HepG2 (cell line): ENCODE results near the gene TOGARAM1. TPM values are rescaled to one million over a fixed set of nuclear protein-coding genes. Genes with fewer than 3 reads are reported as not detected.

Experiments used
- ATF7 ChIP-seq, 2 experiments: fragments of 450-650 bp in 1 of 2; sonication (generic) in 1 of 2; formaldehyde crosslinking in 1 of 2; IDR thresholded peaks; 2 replicates each; pipeline versions ENCODE4 v1.4.0 to v1.6.1; 2016 to 2020; ENCODE audit warnings: antibody characterized with exemption in 1 of 2, mild to moderate bottlenecking in 1 of 2, missing genetic modification reagents in 1 of 2
- CENPX ChIP-seq: sonication (generic); formaldehyde crosslinking; IDR thresholded peaks from 2 replicates; pipeline ENCODE4 v1.9.0; 2021; ENCODE audit warnings: mild to moderate bottlenecking, missing genetic modification reagents, moderate library complexity
- GABPB1 ChIP-seq: IDR thresholded peaks from 2 replicates; pipeline ENCODE4 v1.6.1; 2016; ENCODE audit warnings: mild to moderate bottlenecking, missing genetic modification reagents, moderate library complexity, missing compliant biosample characterization
- ZNF24 ChIP-seq: fragments of 450-650 bp; IDR thresholded peaks from 2 replicates; pipeline ENCODE4 v1.6.1; 2017; ENCODE audit warnings: antibody characterized with exemption, mild to moderate bottlenecking
- ZNF251 ChIP-seq: sonication (generic); formaldehyde crosslinking; IDR thresholded peaks from 2 replicates; pipeline ENCODE4 v1.9.0; 2021; ENCODE audit warnings: mild to moderate bottlenecking, missing genetic modification reagents
- ZNF558 ChIP-seq: sonication (generic); formaldehyde crosslinking; IDR thresholded peaks from 2 replicates; pipeline ENCODE4 v1.9.0; 2022; ENCODE audit warnings: mild to moderate bottlenecking, missing genetic modification reagents, borderline replicate concordance
- ZNF83 ChIP-seq: sonication (generic); formaldehyde crosslinking; IDR thresholded peaks from 2 replicates; pipeline ENCODE4 v1.4.0; 2020; ENCODE audit warnings: missing genetic modification reagents, mild to moderate bottlenecking, borderline replicate concordance
- polyA plus RNA-seq, 8 experiments: library from polyadenylated mRNA; depleted of rRNA in 3 of 8; stranded (reverse) in 7 of 8; unstranded in 1 of 8; fragments of >200 nt; fragmentation: Illumina TruSeq in 4 of 8; extraction: Trizol in 4 of 8; gene quantifications; 2 replicates each; pipeline versions ENCODE4 v1.2.1 to v1.2.3, GENCODE V29; 2011 to 2016; ENCODE audit warnings: low read depth in 4 of 8, missing spikeins in 1 of 8, mixed read lengths in 1 of 8; ENCODE audit not compliant: insufficient read depth in 1 of 8
- total RNA-seq, 5 experiments: library from RNA; depleted of rRNA; stranded (reverse); fragments of >200 nt; fragmentation: Illumina TruSeq; extraction: Trizol; gene quantifications; 2 replicates each; pipeline ENCODE4 v1.2.3, GENCODE V29; 2016; ENCODE audit warnings: low read depth in 1 of 5
- TF ChIP-seq, protein P1 (sequence below): sonication (generic); formaldehyde crosslinking; IDR thresholded peaks from 2 replicates; pipeline ENCODE4 v1.4.0; 2020; ENCODE audit warnings: low read depth, missing genetic modification reagents
- TF ChIP-seq, protein P2 (sequence below): sonication (generic); formaldehyde crosslinking; IDR thresholded peaks from 2 replicates; pipeline ENCODE4 v1.4.0; 2020; ENCODE audit warnings: missing genetic modification reagents
- TF ChIP-seq, protein P3 (sequence below), 2 experiments: fragments of 450-650 bp in 1 of 2; sonication (generic) in 1 of 2; formaldehyde crosslinking in 1 of 2; IDR thresholded peaks; 2 replicates each; pipeline versions ENCODE4 v1.6.1 to v1.8.0; 2016 to 2022; ENCODE audit warnings: antibody characterized with exemption in 1 of 2, mild to moderate bottlenecking in 1 of 2, missing genetic modification reagents in 1 of 2

The TOGARAM1 gene
- total and polyA plus RNA-seq, 2 of the 13 experiments (the other 11 are each of a cell fraction or from before 2014, with no cell fraction given): 5.6 to 9.8 TPM

DNA sequence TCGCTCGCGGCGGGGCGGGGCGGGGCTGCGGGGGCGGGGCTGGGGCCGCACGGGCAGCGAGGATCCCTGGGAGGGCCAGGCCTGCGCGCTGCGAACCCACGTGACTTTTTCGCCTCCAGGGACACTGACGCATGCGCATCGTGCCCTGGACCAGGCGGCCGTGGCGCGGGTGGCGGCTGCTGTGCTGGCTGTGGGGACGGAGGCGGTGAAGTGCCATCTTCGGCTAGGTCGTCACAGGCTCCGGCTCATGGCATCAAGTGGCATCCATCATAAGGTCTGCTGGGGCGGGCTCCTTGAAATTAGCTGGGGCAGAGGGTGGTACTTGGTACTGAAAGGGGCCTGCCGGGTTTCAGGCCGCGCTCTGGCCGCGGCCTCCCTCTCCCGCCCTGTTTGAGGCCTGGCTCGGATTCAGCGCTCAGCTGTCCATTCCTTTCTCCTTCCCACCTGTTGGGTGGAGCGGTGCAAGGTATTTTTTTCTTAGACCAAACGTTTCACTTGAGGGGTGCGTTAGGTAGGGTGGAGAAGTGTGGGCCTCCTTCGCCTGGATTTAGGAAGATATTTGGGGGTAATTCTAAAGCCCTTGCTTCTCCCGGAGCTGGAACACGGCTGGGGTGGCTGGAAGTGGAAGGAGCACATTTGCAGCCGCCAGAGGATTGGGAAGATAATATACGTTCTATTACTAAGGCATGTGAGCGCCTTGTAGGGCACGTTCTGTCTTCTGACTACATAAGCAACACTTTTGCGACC lies 122.2 kb downstream of the TOGARAM1 start, which contains the start of gene PRPF39 (continued):
- TF ChIP-seq, protein P1, sequence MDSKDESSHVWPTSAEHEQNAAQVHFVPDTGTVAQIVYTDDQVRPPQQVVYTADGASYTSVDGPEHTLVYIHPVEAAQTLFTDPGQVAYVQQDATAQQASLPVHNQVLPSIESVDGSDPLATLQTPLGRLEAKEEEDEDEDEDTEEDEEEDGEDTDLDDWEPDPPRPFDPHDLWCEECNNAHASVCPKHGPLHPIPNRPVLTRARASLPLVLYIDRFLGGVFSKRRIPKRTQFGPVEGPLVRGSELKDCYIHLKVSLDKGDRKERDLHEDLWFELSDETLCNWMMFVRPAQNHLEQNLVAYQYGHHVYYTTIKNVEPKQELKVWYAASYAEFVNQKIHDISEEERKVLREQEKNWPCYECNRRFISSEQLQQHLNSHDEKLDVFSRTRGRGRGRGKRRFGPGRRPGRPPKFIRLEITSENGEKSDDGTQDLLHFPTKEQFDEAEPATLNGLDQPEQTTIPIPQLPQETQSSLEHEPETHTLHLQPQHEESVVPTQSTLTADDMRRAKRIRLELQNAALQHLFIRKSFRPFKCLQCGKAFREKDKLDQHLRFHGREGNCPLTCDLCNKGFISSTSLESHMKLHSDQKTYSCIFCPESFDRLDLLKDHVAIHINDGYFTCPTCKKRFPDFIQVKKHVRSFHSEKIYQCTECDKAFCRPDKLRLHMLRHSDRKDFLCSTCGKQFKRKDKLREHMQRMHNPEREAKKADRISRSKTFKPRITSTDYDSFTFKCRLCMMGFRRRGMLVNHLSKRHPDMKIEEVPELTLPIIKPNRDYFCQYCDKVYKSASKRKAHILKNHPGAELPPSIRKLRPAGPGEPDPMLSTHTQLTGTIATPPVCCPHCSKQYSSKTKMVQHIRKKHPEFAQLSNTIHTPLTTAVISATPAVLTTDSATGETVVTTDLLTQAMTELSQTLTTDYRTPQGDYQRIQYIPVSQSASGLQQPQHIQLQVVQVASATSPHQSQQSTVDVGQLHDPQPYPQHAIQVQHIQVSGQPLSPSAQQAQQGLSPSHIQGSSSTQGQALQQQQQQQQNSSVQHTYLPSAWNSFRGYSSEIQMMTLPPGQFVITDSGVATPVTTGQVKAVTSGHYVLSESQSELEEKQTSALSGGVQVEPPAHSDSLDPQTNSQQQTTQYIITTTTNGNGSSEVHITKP (CRISPR knock-in tag): no peak
- TF ChIP-seq, protein P2, sequence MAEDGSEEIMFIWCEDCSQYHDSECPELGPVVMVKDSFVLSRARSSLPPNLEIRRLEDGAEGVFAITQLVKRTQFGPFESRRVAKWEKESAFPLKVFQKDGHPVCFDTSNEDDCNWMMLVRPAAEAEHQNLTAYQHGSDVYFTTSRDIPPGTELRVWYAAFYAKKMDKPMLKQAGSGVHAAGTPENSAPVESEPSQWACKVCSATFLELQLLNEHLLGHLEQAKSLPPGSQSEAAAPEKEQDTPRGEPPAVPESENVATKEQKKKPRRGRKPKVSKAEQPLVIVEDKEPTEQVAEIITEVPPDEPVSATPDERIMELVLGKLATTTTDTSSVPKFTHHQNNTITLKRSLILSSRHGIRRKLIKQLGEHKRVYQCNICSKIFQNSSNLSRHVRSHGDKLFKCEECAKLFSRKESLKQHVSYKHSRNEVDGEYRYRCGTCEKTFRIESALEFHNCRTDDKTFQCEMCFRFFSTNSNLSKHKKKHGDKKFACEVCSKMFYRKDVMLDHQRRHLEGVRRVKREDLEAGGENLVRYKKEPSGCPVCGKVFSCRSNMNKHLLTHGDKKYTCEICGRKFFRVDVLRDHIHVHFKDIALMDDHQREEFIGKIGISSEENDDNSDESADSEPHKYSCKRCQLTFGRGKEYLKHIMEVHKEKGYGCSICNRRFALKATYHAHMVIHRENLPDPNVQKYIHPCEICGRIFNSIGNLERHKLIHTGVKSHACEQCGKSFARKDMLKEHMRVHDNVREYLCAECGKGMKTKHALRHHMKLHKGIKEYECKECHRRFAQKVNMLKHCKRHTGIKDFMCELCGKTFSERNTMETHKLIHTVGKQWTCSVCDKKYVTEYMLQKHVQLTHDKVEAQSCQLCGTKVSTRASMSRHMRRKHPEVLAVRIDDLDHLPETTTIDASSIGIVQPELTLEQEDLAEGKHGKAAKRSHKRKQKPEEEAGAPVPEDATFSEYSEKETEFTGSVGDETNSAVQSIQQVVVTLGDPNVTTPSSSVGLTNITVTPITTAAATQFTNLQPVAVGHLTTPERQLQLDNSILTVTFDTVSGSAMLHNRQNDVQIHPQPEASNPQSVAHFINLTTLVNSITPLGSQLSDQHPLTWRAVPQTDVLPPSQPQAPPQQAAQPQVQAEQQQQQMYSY: no peak
- no peak for TF ChIP-seq CENPX
- TF ChIP-seq ZNF83 (CRISPR knock-in tag): no peak
- TF ChIP-seq ZNF251 (CRISPR knock-in tag): no peak
- TF ChIP-seq ZNF558 (CRISPR knock-in tag): no peak; the same call in 1 of the 2 replicates
- TF ChIP-seq ATF7 (IDR thresholded peaks at IDR 0.05): no peak
- no peak for TF ChIP-seq ATF7 (CRISPR knock-in tag; IDR thresholded peaks at IDR 0.05)
- TF ChIP-seq, protein P3, sequence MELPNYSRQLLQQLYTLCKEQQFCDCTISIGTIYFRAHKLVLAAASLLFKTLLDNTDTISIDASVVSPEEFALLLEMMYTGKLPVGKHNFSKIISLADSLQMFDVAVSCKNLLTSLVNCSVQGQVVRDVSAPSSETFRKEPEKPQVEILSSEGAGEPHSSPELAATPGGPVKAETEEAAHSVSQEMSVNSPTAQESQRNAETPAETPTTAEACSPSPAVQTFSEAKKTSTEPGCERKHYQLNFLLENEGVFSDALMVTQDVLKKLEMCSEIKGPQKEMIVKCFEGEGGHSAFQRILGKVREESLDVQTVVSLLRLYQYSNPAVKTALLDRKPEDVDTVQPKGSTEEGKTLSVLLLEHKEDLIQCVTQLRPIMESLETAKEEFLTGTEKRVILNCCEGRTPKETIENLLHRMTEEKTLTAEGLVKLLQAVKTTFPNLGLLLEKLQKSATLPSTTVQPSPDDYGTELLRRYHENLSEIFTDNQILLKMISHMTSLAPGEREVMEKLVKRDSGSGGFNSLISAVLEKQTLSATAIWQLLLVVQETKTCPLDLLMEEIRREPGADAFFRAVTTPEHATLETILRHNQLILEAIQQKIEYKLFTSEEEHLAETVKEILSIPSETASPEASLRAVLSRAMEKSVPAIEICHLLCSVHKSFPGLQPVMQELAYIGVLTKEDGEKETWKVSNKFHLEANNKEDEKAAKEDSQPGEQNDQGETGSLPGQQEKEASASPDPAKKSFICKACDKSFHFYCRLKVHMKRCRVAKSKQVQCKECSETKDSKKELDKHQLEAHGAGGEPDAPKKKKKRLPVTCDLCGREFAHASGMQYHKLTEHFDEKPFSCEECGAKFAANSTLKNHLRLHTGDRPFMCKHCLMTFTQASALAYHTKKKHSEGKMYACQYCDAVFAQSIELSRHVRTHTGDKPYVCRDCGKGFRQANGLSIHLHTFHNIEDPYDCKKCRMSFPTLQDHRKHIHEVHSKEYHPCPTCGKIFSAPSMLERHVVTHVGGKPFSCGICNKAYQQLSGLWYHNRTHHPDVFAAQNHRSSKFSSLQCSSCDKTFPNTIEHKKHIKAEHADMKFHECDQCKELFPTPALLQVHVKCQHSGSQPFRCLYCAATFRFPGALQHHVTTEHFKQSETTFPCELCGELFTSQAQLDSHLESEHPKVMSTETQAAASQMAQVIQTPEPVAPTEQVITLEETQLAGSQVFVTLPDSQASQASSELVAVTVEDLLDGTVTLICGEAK (IDR thresholded peaks at IDR 0.05): no peak
- TF ChIP-seq, protein P3 (CRISPR knock-in tag; IDR thresholded peaks at IDR 0.05): peak; percentile 21; the same call in 1 of the 2 replicates
- peak; percentile 22; the same call in 1 of the 2 replicates for TF ChIP-seq ZNF24
- TF ChIP-seq GABPB1 (CRISPR knock-in tag): peak; percentile 64; the same call in 1 of the 2 replicates
